Parathyroid adenoma (tissue), 2 donors: ENCODE results near the gene LTC4S.
"Not testable (repeated sequence)": the region's sequence is repeated elsewhere in the genome, so short reads cannot be mapped to it uniquely, and the experiment has no call there.

Source experiments
- H2AFZ ChIP-seq: fragments of 300-600 bp; sonication (generic); one replicate; pipeline ENCODE4 v1.7.0; 2017; ENCODE audit warnings: antibody characterized with exemption, mild to moderate bottlenecking
- H3K27ac ChIP-seq: fragments of 300-600 bp; sonication (generic); one replicate; pipeline ENCODE4 v1.7.0; 2017
- H3K27me3 ChIP-seq: fragments of 300-600 bp; sonication (generic); one replicate; pipeline ENCODE4 v1.7.0; 2017; ENCODE audit warnings: low read length; ENCODE audit not compliant: control insufficient read depth, insufficient read depth
- H3K36me3 ChIP-seq: fragments of 300-600 bp; sonication (generic); one replicate; pipeline ENCODE4 v1.7.0; 2017; ENCODE audit warnings: low read length; ENCODE audit not compliant: control insufficient read depth, insufficient read depth
- H3K4me1 ChIP-seq: fragments of 300-600 bp; sonication (generic); one replicate; pipeline ENCODE4 v1.7.0; 2017; ENCODE audit warnings: control low read depth
- H3K4me2 ChIP-seq: fragments of 300-600 bp; sonication (generic); one replicate; pipeline ENCODE4 v1.7.0; 2017; ENCODE audit warnings: low read length
- H3K4me3 ChIP-seq: fragments of 300-600 bp; sonication (generic); one replicate; pipeline ENCODE4 v1.7.0; 2017; ENCODE audit warnings: low read depth, low read length
- H3K79me2 ChIP-seq: fragments of 300-600 bp; sonication (generic); one replicate; pipeline ENCODE4 v1.7.0; 2017; ENCODE audit warnings: control low read depth
- H3K9ac ChIP-seq: fragments of 300-600 bp; sonication (generic); one replicate; pipeline ENCODE4 v1.7.0; 2017; ENCODE audit warnings: mild to moderate bottlenecking
- H3K9me3 ChIP-seq: fragments of 300-600 bp; sonication (generic); one replicate; pipeline ENCODE4 v1.7.0; 2017; ENCODE audit warnings: low read length; ENCODE audit not compliant: control insufficient read depth
- CTCF ChIP-seq: fragments of 300-600 bp; sonication (generic); IDR thresholded peaks from one replicate; pipeline ENCODE4 v1.7.0; 2017; ENCODE audit warnings: antibody characterized with exemption, mild to moderate bottlenecking
- donor health status: primary hyperparathyroidism.

Gene LTC4S, protein sequence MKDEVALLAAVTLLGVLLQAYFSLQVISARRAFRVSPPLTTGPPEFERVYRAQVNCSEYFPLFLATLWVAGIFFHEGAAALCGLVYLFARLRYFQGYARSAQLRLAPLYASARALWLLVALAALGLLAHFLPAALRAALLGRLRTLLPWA

GRCh38 chr5:179793468-179794139, at the start of gene LTC4S:
Gene LTC4S, plus strand, starts transcription at chr5:179793986. Its CDS starts 95 bp downstream, at chr5:179794081.
- TF ChIP-seq CTCF, result no peak
- no peaks in the 10 kb centered on the region for H3K9me3 ChIP-seq
- H3K4me2 ChIP-seq, result peak within 1 kb of the TSS; percentile 77
- H3K36me3 ChIP-seq, result no peaks in the 10 kb centered on the region
- no peaks in the 10 kb centered on the region for H3K4me1 ChIP-seq
- H3K9ac ChIP-seq, result no peak within 1 kb of the TSS
- H3K27me3 ChIP-seq, result no peaks in the 10 kb centered on the region
- no peaks in the 10 kb centered on the region for H3K79me2 ChIP-seq
- H3K27ac ChIP-seq, result peak within 1 kb of the TSS; percentile 54
- peak within 1 kb of the TSS; percentile 58 for H3K4me3 ChIP-seq
- no peak within 1 kb of the TSS for H2AFZ ChIP-seq

GRCh38 chr5:179744106-179744505, 49.7 kb upstream of the LTC4S start:
- H3K9me3 ChIP-seq, H3K27ac ChIP-seq, H3K4me1 ChIP-seq, H3K4me3 ChIP-seq, H3K9ac ChIP-seq, H3K36me3 ChIP-seq, H2AFZ ChIP-seq, H3K4me2 ChIP-seq, H3K27me3 ChIP-seq: not testable (repeated sequence)
- H3K79me2 ChIP-seq, result peaks cover 78% of the 10 kb centered on the region

GRCh38 chr5:179746872-179747271, 46.9 kb upstream of the LTC4S start:
- no peaks in the 10 kb centered on the region for H3K9me3 ChIP-seq
- H3K4me2 ChIP-seq, result no peak overlapping the region
- H3K27me3 ChIP-seq, result no peaks in the 10 kb centered on the region
- H3K27ac ChIP-seq, result no peak overlapping the region
- no peaks in the 10 kb centered on the region for H3K36me3 ChIP-seq
- H2AFZ ChIP-seq, result no peak overlapping the region
- H3K79me2 ChIP-seq, result peaks cover 82% of the 10 kb centered on the region
- no peaks in the 10 kb centered on the region for H3K4me1 ChIP-seq
- no peak overlapping the region for H3K4me3 ChIP-seq
- no peak for TF ChIP-seq CTCF
- H3K9ac ChIP-seq, result no peak overlapping the region

DNA sequence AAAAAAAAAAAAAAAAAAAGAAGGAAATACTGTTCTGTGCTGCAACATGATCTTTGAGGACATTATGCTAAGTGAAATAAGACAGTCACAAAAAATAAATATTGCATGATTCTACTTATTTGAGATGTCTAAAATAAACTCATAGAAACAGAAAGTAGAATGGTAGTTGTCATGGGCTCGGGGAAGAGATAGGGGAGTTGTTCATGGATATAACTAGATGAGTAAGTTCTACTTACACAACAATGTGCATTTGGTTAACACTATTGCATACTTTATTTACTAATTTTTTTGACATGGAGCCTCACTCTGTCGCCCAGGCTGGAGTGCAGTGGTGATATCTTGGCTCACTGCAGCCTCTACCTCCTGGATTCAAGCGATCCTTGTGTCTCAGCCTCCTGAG, 46.0 kb upstream of the LTC4S start:
- H3K9me3 ChIP-seq, result no peaks in the 10 kb centered on the region
- H3K27me3 ChIP-seq, result no peaks in the 10 kb centered on the region
- no peak overlapping the region for H3K4me2 ChIP-seq
- H3K9ac ChIP-seq, result no peak overlapping the region
- H3K36me3 ChIP-seq, result no peaks in the 10 kb centered on the region
- no peaks in the 10 kb centered on the region for H3K4me1 ChIP-seq
- no peak overlapping the region for H2AFZ ChIP-seq
- no peak overlapping the region for H3K27ac ChIP-seq
- no peak for TF ChIP-seq CTCF
- H3K4me3 ChIP-seq, result no peak overlapping the region
- H3K79me2 ChIP-seq, result peaks cover 74% of the 10 kb centered on the region

GRCh38 chr5:179749857-179750508, 43.8 kb upstream of the LTC4S start:
- Histone ChIP-seq H3K4me2 (no peak overlapping the region), H3K9ac (no peak overlapping the region), H3K9me3 (no peaks in the 10 kb centered on the region), H2AFZ (no peak overlapping the region), H3K36me3 (no peaks in the 10 kb centered on the region), H3K79me2 (peaks cover 77% of the 10 kb centered on the region), H3K4me3 (no peak overlapping the region), H3K4me1 (peaks cover 6% of the 10 kb centered on the region), H3K27me3 (no peaks in the 10 kb centered on the region), H3K27ac (no peak overlapping the region)
- TF ChIP-seq CTCF, result no peak
